AG20443 (cell line): ENCODE measurements around the gene AUNIP.
"Not testable (repeated sequence)": the region's sequence is repeated elsewhere in the genome, so short reads cannot be mapped to it uniquely, and the experiment has no call there.

Experiments
- DNase-seq: peaks from one replicate; pipeline ENCODE4 v3.0.0; 2012; ENCODE audit warnings: low spot score, mixed read lengths

AUNIP gene

DNA sequence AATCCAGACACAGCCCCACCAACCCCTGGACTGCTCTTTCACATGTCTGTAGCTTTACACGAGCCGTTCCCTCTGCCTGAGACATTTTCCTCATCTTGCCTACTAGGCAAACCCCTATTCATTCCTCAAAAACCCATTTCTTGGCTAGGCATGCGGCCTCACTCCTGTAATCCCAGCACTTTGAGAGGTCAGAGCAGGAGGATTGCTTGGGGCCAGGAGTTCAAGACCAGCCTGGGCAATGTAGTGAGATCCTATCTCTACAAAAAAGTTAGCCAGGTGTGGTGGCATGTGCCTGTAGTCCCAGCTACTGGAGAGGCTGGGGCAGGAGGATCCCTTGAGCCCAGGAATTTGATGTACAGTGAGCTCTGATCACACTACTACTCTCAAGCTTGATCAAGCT lies 5.2 kb upstream of the AUNIP start:
- DNase-seq = no peak

DNA sequence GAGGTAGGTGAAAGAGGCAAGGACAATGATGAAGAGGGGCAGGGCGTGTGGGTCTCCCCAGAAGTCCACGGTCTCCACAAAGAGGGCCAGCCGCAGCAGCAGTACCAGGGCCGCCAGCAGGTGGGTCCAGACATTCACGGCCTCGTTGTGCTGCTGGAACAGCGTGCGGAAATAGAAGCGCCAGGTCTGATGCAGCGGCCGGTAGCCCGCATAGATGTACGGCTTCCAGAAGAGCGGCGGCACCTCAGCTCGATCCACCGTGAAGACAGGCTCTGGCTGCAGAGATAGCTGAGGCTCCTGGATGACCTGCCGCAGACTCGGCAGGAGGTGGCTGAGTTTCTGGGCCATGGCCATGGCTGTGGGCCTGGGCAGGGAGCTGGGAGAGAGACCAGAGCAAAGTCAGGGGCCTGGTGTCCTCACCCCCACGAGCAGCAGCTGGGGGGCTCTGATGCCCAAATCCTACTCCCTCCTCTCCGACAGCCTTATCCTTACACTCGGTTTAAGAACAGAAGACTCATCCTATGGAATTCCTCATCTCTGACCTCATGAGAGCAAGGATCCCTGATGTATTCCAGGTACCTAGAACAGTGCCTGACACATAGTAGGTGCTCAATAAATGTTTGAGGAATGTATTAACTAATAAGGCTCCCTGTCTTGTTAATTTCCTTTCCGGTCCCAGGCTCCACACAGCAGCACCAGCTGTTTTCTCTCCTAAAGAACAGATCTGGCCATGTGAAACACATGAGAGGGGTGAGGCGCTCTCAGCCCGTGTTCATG lies 4.4 kb upstream of the AUNIP start:
- no peak for DNase-seq

DNA sequence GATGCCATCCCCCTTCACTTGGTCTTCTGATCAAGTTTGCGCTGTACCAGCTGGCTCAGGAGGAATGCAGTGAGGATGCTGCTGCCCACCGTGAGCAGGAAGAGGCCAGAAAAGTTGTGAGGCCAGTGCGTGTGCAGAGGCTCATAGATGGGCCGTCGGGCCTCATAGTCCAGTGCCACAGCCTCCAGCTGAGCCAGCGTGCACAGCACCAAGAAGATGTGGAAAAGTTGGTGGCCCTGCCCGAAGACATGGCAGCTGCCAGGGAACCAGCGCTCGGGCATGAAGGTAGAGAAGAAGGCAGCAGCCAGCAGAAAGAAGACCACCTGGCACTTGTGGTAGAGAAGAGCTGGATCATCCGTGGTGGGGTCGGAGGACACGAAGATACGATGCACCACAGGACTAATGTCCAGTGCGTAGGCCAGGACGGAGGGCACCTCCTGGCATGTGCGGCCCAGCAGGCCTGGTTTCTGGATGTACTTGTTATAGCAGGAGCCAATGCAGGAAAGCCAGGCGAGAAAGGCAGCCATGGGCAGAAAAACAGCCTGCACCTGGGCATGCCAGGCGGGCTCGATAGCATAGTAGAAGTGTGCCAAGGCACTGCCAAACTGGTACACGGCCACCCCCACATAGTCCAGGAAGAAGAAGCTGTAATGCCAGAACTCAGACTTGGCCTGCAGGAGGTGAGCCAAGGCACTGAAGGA lies 3.7 kb upstream of the AUNIP start:
- DNase-seq = no peak

GRCh38 chr1:25861316-25862286 lies 2.3 kb upstream of the AUNIP start:
- no peak for DNase-seq

DNA sequence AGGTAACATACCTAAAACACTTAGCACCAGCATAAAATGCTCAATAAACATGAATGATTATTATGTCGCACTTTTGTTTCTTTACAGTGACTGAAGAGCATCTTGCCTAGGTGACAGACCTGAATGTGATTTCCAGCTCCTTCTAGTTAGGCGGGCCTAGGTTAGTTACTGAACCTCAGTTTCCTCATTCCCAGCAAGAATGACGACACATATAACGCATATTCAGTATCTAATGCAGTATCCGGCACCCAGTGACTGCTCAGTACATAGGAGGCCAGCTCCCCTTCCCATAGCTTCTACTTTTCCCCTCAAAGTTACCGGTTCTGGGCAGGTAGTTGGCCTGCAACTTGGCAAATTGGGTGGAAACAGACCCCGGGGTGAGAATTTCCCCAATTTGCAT lies 763 bp downstream of the AUNIP start:
- DNase-seq = no peak

DNA sequence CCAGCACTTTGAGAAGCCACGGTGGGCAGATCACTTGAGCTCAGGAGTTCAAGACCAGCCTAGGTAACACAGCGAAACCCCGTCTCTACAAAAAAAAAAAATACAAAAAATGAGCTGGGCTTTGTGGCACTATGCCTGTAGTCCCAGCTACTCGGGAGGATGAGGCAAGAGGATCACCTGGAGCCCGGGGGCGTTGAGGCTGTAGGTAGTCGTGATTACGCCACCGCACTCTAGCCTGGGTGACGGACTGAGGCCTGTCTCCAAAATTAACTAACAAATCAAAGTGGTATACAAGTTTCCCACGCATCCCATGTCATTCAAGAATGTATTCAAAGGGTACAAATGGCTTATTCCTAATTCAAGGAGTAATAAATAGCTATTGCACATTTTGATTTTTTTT lies 2.4 kb downstream of the AUNIP start:
- no peak for DNase-seq

GRCh38 chr1:25854554-25854953 lies 4.7 kb downstream of the AUNIP start:
- no peak for DNase-seq

- no peak for DNase-seq
Observed at GRCh38 chr1:25848531-25848930, 10.7 kb downstream of the AUNIP start.

DNA sequence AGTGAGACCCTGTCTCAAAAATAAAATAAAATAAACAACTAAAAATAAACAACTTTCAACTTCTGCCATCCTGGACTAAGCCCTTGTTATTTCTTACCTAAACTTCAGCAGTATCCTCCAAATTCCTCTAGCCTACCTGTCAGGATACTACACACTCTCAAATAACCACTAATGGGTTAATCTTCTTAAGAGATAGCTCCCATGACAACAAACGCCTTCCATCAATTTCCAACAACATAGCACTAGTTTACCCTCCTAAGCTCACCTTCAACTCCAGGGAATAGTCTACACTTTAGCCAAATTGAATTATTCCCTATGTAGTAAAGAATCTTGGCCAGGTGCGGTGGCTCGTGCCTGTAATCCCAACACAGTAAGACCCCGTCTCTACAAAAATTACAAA lies 11.3 kb downstream of the AUNIP start:
- no peak for DNase-seq

- no peak for DNase-seq
Observed at GRCh38 chr1:25845664-25846063, 13.6 kb downstream of the AUNIP start.

- no peak for DNase-seq
Observed at GRCh38 chr1:25844536-25845337, 14.5 kb downstream of the AUNIP start.

DNA sequence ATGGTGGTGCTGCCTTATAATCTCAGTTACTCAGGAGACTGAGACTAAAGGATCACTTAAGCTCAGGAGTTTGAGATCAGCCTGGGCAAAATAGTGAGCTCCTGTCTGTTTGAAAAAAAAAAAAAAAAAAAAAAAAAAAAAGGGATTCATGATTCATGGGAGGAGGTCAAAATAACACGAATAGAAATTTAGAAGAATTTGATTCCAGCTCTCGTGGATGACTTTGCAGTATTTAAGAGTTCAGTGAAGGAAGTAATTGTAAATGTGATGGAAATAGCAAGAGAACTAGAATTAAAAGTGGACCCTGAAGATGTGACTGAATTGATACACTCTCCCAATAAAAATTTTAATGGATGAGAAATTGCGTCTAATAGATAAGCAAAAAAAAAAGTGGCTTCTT lies 15.8 kb downstream of the AUNIP start:
- no peak for DNase-seq

DNA sequence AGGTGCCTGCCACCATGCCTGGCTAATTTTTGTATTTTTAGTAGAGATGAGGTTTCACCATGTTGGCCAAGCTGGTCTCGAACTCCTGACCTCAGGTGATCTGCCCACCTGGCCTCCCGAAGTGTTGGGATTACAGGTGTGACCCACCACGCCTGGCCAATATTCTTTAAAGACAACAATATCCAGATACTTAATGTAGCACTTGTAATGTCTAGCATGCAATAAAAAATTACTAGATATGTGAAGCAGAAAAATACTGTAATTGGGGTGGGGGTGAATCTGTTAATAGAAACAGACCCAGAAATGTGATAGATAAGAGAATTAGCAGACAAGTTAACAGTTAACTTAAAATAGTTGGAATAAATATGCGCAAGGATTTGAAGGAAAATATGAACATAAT lies 19.4 kb downstream of the AUNIP start:
- DNase-seq = not testable (repeated sequence)

- no peak for DNase-seq
Observed at GRCh38 chr1:25837262-25837875, 21.9 kb downstream of the AUNIP start.

- DNase-seq = no peak
Observed at GRCh38 chr1:25836695-25837094, 22.6 kb downstream of the AUNIP start.

GRCh38 chr1:25834894-25835293 lies 24.4 kb downstream of the AUNIP start:
- DNase-seq = no peak

GRCh38 chr1:25833158-25833557 lies 26.1 kb downstream of the AUNIP start:
- DNase-seq = no peak

GRCh38 chr1:25832336-25833037 lies 26.8 kb downstream of the AUNIP start:
- DNase-seq = no peak

- no peak for DNase-seq
Observed at GRCh38 chr1:25831569-25832196, 27.6 kb downstream of the AUNIP start.

GRCh38 chr1:25829046-25829445 lies 30.2 kb downstream of the AUNIP start:
- DNase-seq = no peak
